Left renal cortex interstitium (tissue), 4 donors: ENCODE data around the gene ITSN2. TPM values are rescaled to one million over a fixed set of nuclear protein-coding genes. Genes with fewer than 3 reads are reported as not detected.

ENCODE experiments used
- polyA plus RNA-seq, 4 donors: library from polyadenylated mRNA; unstranded; fragments of 120-200 nt; gene quantifications; one replicate each; pipeline ENCODE4 v1.2.1, GENCODE V29; 2013; ENCODE audit not compliant: insufficient read length in 4 of 4

The ITSN2 gene
- polyA plus RNA-seq, 4 donors = 21.7 to 32.5 (median 28.5) TPM

Other genes starting within 250 kb of the ITSN2 start
- gene PFN4, start 237.2 kb downstream of the ITSN2 start, polyA plus RNA-seq = 1 to 10 TPM; 1.9 to 3.7 (median 2.9) TPM
- gene FAM228B, start 237.1 kb downstream of the ITSN2 start, polyA plus RNA-seq = 10 to 100 TPM; 24.3 to 27.5 (median 26.4) TPM
- 1 to 10 TPM in 2 of 4 donors, under 1 TPM in 2; 0.70 to 1.6 (median 1.0) TPM for gene FAM228A, start 185.5 kb downstream of the ITSN2 start, polyA plus RNA-seq
- gene NCOA1, start 130.7 kb upstream of the ITSN2 start, polyA plus RNA-seq = 10 to 100 TPM; 38.7 to 49.8 (median 47.1) TPM